CD4-positive, alpha-beta memory T cell (primary cell): Measurements from ENCODE around the gene NTSR2. TPM values are rescaled to one million over a fixed set of nuclear protein-coding genes. Genes with fewer than 3 reads are reported as not detected.

ENCODE experiments used
- CTCF ChIA-PET: fragments of 350-600 bp; sonication (Branson Sonifier 250); formaldehyde crosslinking; loops from one replicate; lab custom pipeline; 2021; ENCODE audit warnings: inconsistent platforms; ENCODE audit not compliant: partially characterized antibody; lab: Charles Lee
- POLR2A ChIA-PET: fragments of 350-600 bp; sonication (Branson Sonifier 250); formaldehyde crosslinking; loops from one replicate; lab custom pipeline; 2021; ENCODE audit not compliant: partially characterized antibody; lab: Charles Lee
- DNase-seq, 5 donors: peaks; one replicate each; pipeline versions ENCODE4 v3.0.0 to v3.0.0-alpha.2; 2020 to 2022; ENCODE audit warnings: mixed read lengths in 1 of 5
- H3K27ac ChIP-seq: one replicate; pipeline ENCODE4 v1.7.0; 2013; ENCODE audit warnings: low read depth, low read length
- H3K27me3 ChIP-seq: 2 replicates; pipeline ENCODE4 v1.7.0; 2013; ENCODE audit warnings: mild to moderate bottlenecking, low read length, moderate library complexity; ENCODE audit not compliant: insufficient read depth
- H3K36me3 ChIP-seq: 2 replicates; pipeline ENCODE4 v1.7.0; 2013; ENCODE audit warnings: mild to moderate bottlenecking, low read length, moderate library complexity; ENCODE audit not compliant: insufficient read depth
- H3K4me1 ChIP-seq: 2 replicates; pipeline ENCODE4 v1.7.0; 2013; ENCODE audit warnings: mild to moderate bottlenecking, low read length, moderate library complexity; ENCODE audit not compliant: insufficient read depth
- H3K4me3 ChIP-seq, 2 donors: one replicate each; pipeline ENCODE4 v1.7.0; 2013; ENCODE audit warnings: low read length in 2 of 2, mild to moderate bottlenecking in 1 of 2
- H3K9me3 ChIP-seq, 2 donors: one replicate each; pipeline ENCODE4 v1.7.0; 2013; ENCODE audit warnings: low read length in 2 of 2, control low read depth in 1 of 2; ENCODE audit not compliant: control insufficient read depth in 1 of 2
- H3K27ac Mint-ChIP-seq, 7 donors: one replicate each; pipeline ENCODE4 v1.8.0; 2020 to 2021; ENCODE audit warnings: mixed read lengths in 7 of 7, mild to moderate bottlenecking in 6 of 7, inconsistent platforms in 3 of 7, moderate library complexity in 3 of 7
- H3K27me3 Mint-ChIP-seq, 2 donors: one replicate each; pipeline ENCODE4 v1.8.0; 2020 to 2021; ENCODE audit warnings: mixed read lengths in 2 of 2
- H3K36me3 Mint-ChIP-seq, 2 donors: one replicate each; pipeline ENCODE4 v1.8.0; 2020 to 2021; ENCODE audit warnings: mixed read lengths in 2 of 2, inconsistent platforms in 1 of 2, mild to moderate bottlenecking in 1 of 2
- H3K4me1 Mint-ChIP-seq, 4 donors: one replicate each; pipeline ENCODE4 v1.8.0; 2020 to 2021; ENCODE audit warnings: mixed read lengths in 4 of 4, mild to moderate bottlenecking in 1 of 4
- H3K4me3 Mint-ChIP-seq, 8 donors: one replicate each; pipeline ENCODE4 v1.8.0; 2020 to 2021; ENCODE audit warnings: mixed read lengths in 8 of 8, mild to moderate bottlenecking in 7 of 8, moderate library complexity in 6 of 8, inconsistent platforms in 3 of 8
- H3K9me3 Mint-ChIP-seq, 8 donors: one replicate each; pipeline ENCODE4 v1.8.0; 2020 to 2021; ENCODE audit warnings: mixed read lengths in 8 of 8, mild to moderate bottlenecking in 5 of 8, inconsistent platforms in 3 of 8, moderate library complexity in 1 of 8
- intact Hi-C: fragments of 100-400 bp; cut with micrococcal nuclease; formaldehyde crosslinking; loops from one replicate; pipeline ENCODE4 v1.15.1; 2023
- polyA plus RNA-seq, 2 donors: library from polyadenylated mRNA; unstranded; fragments of 300-500 nt; fragmentation: Illumina TruSeq; gene quantifications; one replicate each; pipeline ENCODE4 v1.2.3, GENCODE V29; 2021
- total RNA-seq, 2 experiments: library from RNA; stranded (reverse); gene quantifications; one replicate each; pipeline ENCODE4 v1.2.3, GENCODE V29; 2021

NTSR2 gene
- total RNA-seq (not detected), polyA plus RNA-seq (not detected)

GRCh38 chr2:11669454-11670291 lies at the start of gene NTSR2:
TSS of gene NTSR2 (minus strand) at chr2:11670195. CDS start at chr2:11670129, 66 bp downstream.
- Mint-ChIP-seq H3K4me1 (peaks cover 6 to 13% (median 8%) of the 10 kb centered on the region in 4 donors), H3K4me3 (peak within 1 kb of the TSS in 1 of 8 donors; percentile 5), H3K27ac (no peak within 1 kb of the TSS), H3K36me3 (no peaks in the 10 kb centered on the region), H3K9me3 (peaks cover 0 to 8% (median 0%) of the 10 kb centered on the region in 8 donors), H3K27me3 (peaks cover 19 to 32% of the 10 kb centered on the region in 2 donors)
- no peaks in the 10 kb centered on the region for H3K9me3 ChIP-seq
- H3K27me3 ChIP-seq, result no peaks in the 10 kb centered on the region
- ChIA-PET POLR2A (no interaction called here), CTCF (interaction anchor here (3.1 kb wide), 1 partner anchor 13 kb away, joined by 12 read pairs; no protein-coding TSS in a partner anchor)
- peak in 3 of 5 donors; percentile 21 to 24 (median 24) for DNase-seq
- no peak within 1 kb of the TSS for H3K27ac ChIP-seq
- H3K4me3 ChIP-seq, result no peak within 1 kb of the TSS
- intact Hi-C loops, result no loop called here
- H3K4me1 ChIP-seq, result no peaks in the 10 kb centered on the region
- H3K36me3 ChIP-seq, result no peaks in the 10 kb centered on the region

- intact Hi-C loops, result no loop called here
- DNase-seq, result no peak
- Mint-ChIP-seq H3K36me3 (no peaks in the 10 kb centered on the region), H3K27ac (no peak overlapping the region), H3K4me1 (peaks cover 0 to 4% (median 1%) of the 10 kb centered on the region in 4 donors), H3K4me3 (peak overlapping the region in 2 of 8 donors; percentile 22 to 40), H3K9me3 (no peaks in the 10 kb centered on the region), H3K27me3 (peaks cover 15 to 21% of the 10 kb centered on the region in 2 donors)
- no peak overlapping the region for H3K27ac ChIP-seq
- no peaks in the 10 kb centered on the region for H3K4me1 ChIP-seq
- POLR2A ChIA-PET, result no interaction called here
- H3K9me3 ChIP-seq, result no peaks in the 10 kb centered on the region
- H3K27me3 ChIP-seq, result peaks cover 5% of the 10 kb centered on the region
- no peak overlapping the region for H3K4me3 ChIP-seq
- CTCF ChIA-PET, result interaction anchor here (0.9 to 1.7 kb wide), 4 partner anchors 25 to 65 kb away, joined by 4 to 6 read pairs (median 5); no protein-coding TSS in a partner anchor
- H3K36me3 ChIP-seq, result no peaks in the 10 kb centered on the region
Observed at GRCh38 chr2:11719230-11719977, 49.4 kb upstream of the NTSR2 start.

- Histone ChIP-seq H3K27ac (no peak overlapping the region), H3K9me3 (no peaks in the 10 kb centered on the region), H3K36me3 (no peaks in the 10 kb centered on the region), H3K4me1 (no peaks in the 10 kb centered on the region), H3K4me3 (no peak overlapping the region), H3K27me3 (peaks cover 5% of the 10 kb centered on the region)
- ChIA-PET CTCF (interaction anchor here (1.3 to 1.7 kb wide), 3 partner anchors 10 to 60 kb away, joined by 3 to 6 read pairs (median 6); no protein-coding TSS in a partner anchor), POLR2A (no interaction called here)
- H3K36me3 Mint-ChIP-seq, result no peaks in the 10 kb centered on the region
- H3K9me3 Mint-ChIP-seq, result no peaks in the 10 kb centered on the region
- H3K4me1 Mint-ChIP-seq, result peaks cover 0 to 4% (median 1%) of the 10 kb centered on the region in 4 donors
- DNase-seq, result no peak
- intact Hi-C loops, result no loop called here
- H3K27me3 Mint-ChIP-seq, result peaks cover 15 to 19% of the 10 kb centered on the region in 2 donors
- H3K4me3 Mint-ChIP-seq, result no peak overlapping the region
- no peak overlapping the region for H3K27ac Mint-ChIP-seq
Observed at GRCh38 chr2:11718606-11719005, 48.6 kb upstream of the NTSR2 start.

- H3K9me3 Mint-ChIP-seq, result no peaks in the 10 kb centered on the region
- H3K36me3 Mint-ChIP-seq, result no peaks in the 10 kb centered on the region
- peaks cover 15 to 19% of the 10 kb centered on the region in 2 donors for H3K27me3 Mint-ChIP-seq
- H3K9me3 ChIP-seq, result no peaks in the 10 kb centered on the region
- no peak for DNase-seq
- no peak overlapping the region for H3K27ac Mint-ChIP-seq
- no peak overlapping the region for H3K4me3 ChIP-seq
- intact Hi-C loops, result no loop called here
- ChIA-PET CTCF (interaction anchor here (0.8 to 1.7 kb wide), 3 partner anchors 9 to 61 kb away, joined by 3 to 6 read pairs (median 3); no protein-coding TSS in a partner anchor), POLR2A (no interaction called here)
- no peak overlapping the region for H3K27ac ChIP-seq
- H3K4me3 Mint-ChIP-seq, result no peak overlapping the region
- no peaks in the 10 kb centered on the region for H3K4me1 ChIP-seq
- H3K27me3 ChIP-seq, result peaks cover 5% of the 10 kb centered on the region
- H3K4me1 Mint-ChIP-seq, result peaks cover 0 to 4% (median 1%) of the 10 kb centered on the region in 4 donors
- no peaks in the 10 kb centered on the region for H3K36me3 ChIP-seq
Observed at GRCh38 chr2:11717623-11718022, 47.6 kb upstream of the NTSR2 start.

- Mint-ChIP-seq H3K27ac (no peak overlapping the region), H3K36me3 (no peaks in the 10 kb centered on the region), H3K27me3 (peaks cover 15 to 16% of the 10 kb centered on the region in 2 donors), H3K9me3 (no peaks in the 10 kb centered on the region), H3K4me3 (no peak overlapping the region), H3K4me1 (peaks cover 0 to 4% (median 1%) of the 10 kb centered on the region in 4 donors)
- DNase-seq, result no peak
- H3K36me3 ChIP-seq, result no peaks in the 10 kb centered on the region
- ChIA-PET POLR2A (no interaction called here), CTCF (interaction anchor here (0.8 kb wide), 1 partner anchor 18 kb away, joined by 3 read pairs; no protein-coding TSS in a partner anchor)
- no peaks in the 10 kb centered on the region for H3K4me1 ChIP-seq
- peaks cover 5% of the 10 kb centered on the region for H3K27me3 ChIP-seq
- no peak overlapping the region for H3K27ac ChIP-seq
- no peak overlapping the region for H3K4me3 ChIP-seq
- H3K9me3 ChIP-seq, result no peaks in the 10 kb centered on the region
- intact Hi-C loops, result no loop called here
Observed at GRCh38 chr2:11716689-11717321, 46.8 kb upstream of the NTSR2 start.

- CTCF ChIA-PET, result no interaction called here
- peaks cover 15 to 16% of the 10 kb centered on the region in 2 donors for H3K27me3 Mint-ChIP-seq
Observed at GRCh38 chr2:11715987-11716652, 46.1 kb upstream of the NTSR2 start.

More at GRCh38 chr2:11715987-11716652, 46.1 kb upstream of the NTSR2 start:
- Mint-ChIP-seq H3K36me3 (no peaks in the 10 kb centered on the region), H3K27ac (no peak overlapping the region), H3K4me1 (peaks cover 0 to 4% (median 1%) of the 10 kb centered on the region in 4 donors), H3K4me3 (no peak overlapping the region), H3K9me3 (no peaks in the 10 kb centered on the region)
- H3K27me3 ChIP-seq, result peaks cover 5% of the 10 kb centered on the region
- H3K27ac ChIP-seq, result no peak overlapping the region
- intact Hi-C loops, result no loop called here
- H3K4me3 ChIP-seq, result no peak overlapping the region
- no peak for DNase-seq
- no peaks in the 10 kb centered on the region for H3K9me3 ChIP-seq
- H3K4me1 ChIP-seq, result no peaks in the 10 kb centered on the region
- POLR2A ChIA-PET, result no interaction called here
- no peaks in the 10 kb centered on the region for H3K36me3 ChIP-seq
